ENCODE measurements around the gene SHF.
"Not testable (repeated sequence)": the region's sequence is repeated elsewhere in the genome, so short reads cannot be mapped to it uniquely, and the experiment has no call there.

DNA sequence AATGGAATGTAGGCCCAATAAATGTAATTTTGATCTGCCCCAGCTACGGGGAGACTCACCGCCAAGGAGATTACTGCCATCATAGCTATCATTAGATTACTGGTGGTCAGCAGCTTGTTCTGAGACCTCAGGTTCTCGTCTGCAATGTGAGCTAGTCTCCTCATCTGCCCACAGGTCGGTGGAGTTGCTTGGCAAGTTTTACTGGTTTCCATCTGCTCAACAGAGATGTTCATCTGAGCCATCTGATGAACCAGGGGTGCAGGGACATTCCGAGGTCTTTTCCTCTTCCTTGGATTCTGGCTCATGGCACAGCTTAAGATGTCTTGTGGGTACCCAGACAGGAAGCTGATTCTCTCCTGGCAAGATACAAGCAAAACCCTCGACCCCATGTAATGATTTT lies 49.0 kb upstream of the SHF start:
- TF ChIP-seq POLR2A (IDR thresholded peaks at IDR 0.05; ENCODE audit: low read depth, low read length); TAF1 (IDR thresholded peaks at IDR 0.05; ENCODE audit: borderline replicate concordance, low read depth, low read length); POLR2AphosphoS5 (IDR thresholded peaks at IDR 0.05; ENCODE audit: low read depth, low read length): not testable (repeated sequence)

All from GM12892 (cell line).